ENCODE measurements around the gene SMR3B. TPM values are rescaled to one million over a fixed set of nuclear protein-coding genes. Genes with fewer than 3 reads are reported as not detected.

SMR3B gene
- total and polyA plus RNA-seq, 7 donors: not detected

- intact Hi-C loops (cut with DNase I): no loop called here
- Histone ChIP-seq H3K27ac (no peak overlapping the region), H3K4me3 (no peak overlapping the region), H3K27me3 (ENCODE audit: insufficient read depth in 3 of 3, low read length in 2 of 3) (no peaks in the 10 kb centered on the region), H3K36me3 (ENCODE audit: insufficient read depth in 1 of 2, low read depth in 1 of 2) (no peaks in the 10 kb centered on the region), H3K4me1 (no peaks in the 10 kb centered on the region), H3K9me3 (no peaks in the 10 kb centered on the region)
- no peak for TF ChIP-seq CTCF (IDR thresholded peaks at IDR 0.05)
- ATAC-seq (no peak), DNase-seq (no peak)
Measured at GRCh38 chr4:70426789-70427188, 43.9 kb downstream of the SMR3B start.

GRCh38 chr4:70437197-70437596 lies 54.3 kb downstream of the SMR3B start:
- WGBS, 3 donors: 50 to 69% (median 61%) methylated on average over 7 of the region's 7 CpGs
- Histone ChIP-seq H3K9me3 (no peaks in the 10 kb centered on the region), H3K27ac (no peak overlapping the region), H3K4me3 (no peak overlapping the region), H3K4me1 (no peaks in the 10 kb centered on the region), H3K27me3 (ENCODE audit: insufficient read depth in 3 of 3, low read length in 2 of 3) (no peaks in the 10 kb centered on the region), H3K36me3 (ENCODE audit: insufficient read depth in 1 of 2, low read depth in 1 of 2) (no peaks in the 10 kb centered on the region)
- TF ChIP-seq CTCF (IDR thresholded peaks at IDR 0.05): no peak
- intact Hi-C loops (cut with DNase I): no loop called here
- DNase-seq: no peak
- no peak for ATAC-seq

Other genes starting within 250 kb of the SMR3B start
- not detected for gene PRR27, start 228.9 kb upstream of the SMR3B start, total RNA-seq
- not detected for gene PRR27, start 228.9 kb upstream of the SMR3B start, polyA plus RNA-seq
- gene ODAM, start 187.4 kb upstream of the SMR3B start, total RNA-seq: not detected
- not detected for gene ODAM, start 187.4 kb upstream of the SMR3B start, polyA plus RNA-seq
- not detected for gene FDCSP, start 157.0 kb upstream of the SMR3B start, total RNA-seq
- not detected for gene FDCSP, start 157.0 kb upstream of the SMR3B start, polyA plus RNA-seq
- gene CSN3, start 140.5 kb upstream of the SMR3B start, total RNA-seq: not detected
- not detected for gene CSN3, start 140.5 kb upstream of the SMR3B start, polyA plus RNA-seq
- not detected for gene CABS1, start 48.1 kb upstream of the SMR3B start, total RNA-seq
- gene CABS1, start 48.1 kb upstream of the SMR3B start, polyA plus RNA-seq: not detected
- gene SMR3A, start 22.4 kb upstream of the SMR3B start, total RNA-seq: not detected
- not detected for gene SMR3A, start 22.4 kb upstream of the SMR3B start, polyA plus RNA-seq
- gene OPRPN, start 14.8 kb downstream of the SMR3B start, total RNA-seq: not detected
- not detected for gene OPRPN, start 14.8 kb downstream of the SMR3B start, polyA plus RNA-seq
- not detected for gene MUC7, start 89.1 kb downstream of the SMR3B start, total RNA-seq
- not detected for gene MUC7, start 89.1 kb downstream of the SMR3B start, polyA plus RNA-seq
- gene AMTN, start 135.4 kb downstream of the SMR3B start, total RNA-seq: not detected
- not detected for gene AMTN, start 135.4 kb downstream of the SMR3B start, polyA plus RNA-seq
- not detected for gene AMBN, start 209.1 kb downstream of the SMR3B start, total RNA-seq
- not detected for gene AMBN, start 209.1 kb downstream of the SMR3B start, polyA plus RNA-seq
- 1 to 10 TPM; 1.6 to 6.6 (median 3.0) TPM for gene ENAM, start 245.6 kb downstream of the SMR3B start, total RNA-seq
- 1 to 10 TPM in 1 of 3 donors, under 1 TPM in 2; 0.08 to 1.5 (median 0.65) TPM for gene ENAM, start 245.6 kb downstream of the SMR3B start, polyA plus RNA-seq